Endothelial cell of umbilical vein (primary cell): ENCODE data around the gene SLC24A3. TPM values are rescaled to one million over a fixed set of nuclear protein-coding genes. Genes with fewer than 3 reads are reported as not detected.

Experiments used
- BruUV-seq: library from RNA; stranded (reverse); fragments of 400-500 nt; replicated peaks from 2 replicates; lab custom pipeline; 2021; lab: Mats Ljungman, UMichigan
- CTCF ChIA-PET: fragments of 300-600, 350-600 bp; sonication (Branson Sonifier 250); formaldehyde crosslinking; loops from one replicate; lab custom pipeline; 2021; ENCODE audit warnings: antibody characterized with exemption, inconsistent platforms; lab: Charles Lee
- POLR2A ChIA-PET: fragments of 300-600, 350-600 bp; sonication (Branson Sonifier 250); formaldehyde crosslinking; loops from one replicate; lab custom pipeline; 2021; ENCODE audit warnings: antibody characterized with exemption, inconsistent platforms; lab: Charles Lee
- DNase-seq: peaks from one replicate; pipeline ENCODE4 v3.0.0-alpha.2; 2011; ENCODE audit warnings: low read depth, low spot score
- FAIRE-seq: peaks from 2 replicates; lab custom pipeline; 2011; peaks lifted over from hg19 to GRCh38; lab: Jason Lieb, UNC
- H2AFZ ChIP-seq: 2 replicates; pipeline ENCODE4 v1.6.0; 2012; ENCODE audit warnings: low read depth, low read length, control low read depth, inconsistent platforms
- H3K27ac ChIP-seq: 2 replicates; pipeline ENCODE4 v1.5.1; 2011; ENCODE audit warnings: low read depth, mild to moderate bottlenecking, control low read depth, low read length, moderate library complexity; ENCODE audit not compliant: insufficient read depth
- H3K27me3 ChIP-seq, 2 experiments: 2 replicates each; pipeline versions ENCODE4 v1.6.0 to v1.6.1; 2011; ENCODE audit warnings: low read length in 2 of 2, mixed read lengths in 1 of 2; ENCODE audit not compliant: control insufficient read depth in 2 of 2, insufficient read depth in 2 of 2
- H3K36me3 ChIP-seq, 2 experiments: 2 replicates in 1 of 2; 3 replicates in 1 of 2; pipeline ENCODE4 v1.5.1; 2011; ENCODE audit warnings: low read length in 2 of 2, mild to moderate bottlenecking in 1 of 2, moderate library complexity in 1 of 2; ENCODE audit not compliant: control insufficient read depth in 2 of 2, insufficient read depth in 2 of 2; ENCODE audit errors: extremely low read depth in 1 of 2
- H3K4me1 ChIP-seq: 3 replicates; pipeline ENCODE4 v1.5.1; 2011; ENCODE audit warnings: mild to moderate bottlenecking, low read length; ENCODE audit not compliant: control insufficient read depth, insufficient read depth; ENCODE audit errors: extremely low read depth
- H3K4me2 ChIP-seq: 2 replicates; pipeline ENCODE4 v1.6.1; 2011; ENCODE audit warnings: low read length, control low read depth, mixed read lengths; ENCODE audit not compliant: insufficient read depth
- H3K4me3 ChIP-seq, 3 experiments: fragments of 200-600 bp in 1 of 3; sonication (generic), shearing (Covaris generic) in 1 of 3; replicated peaks in 1 of 3; 2 replicates each; pipeline ENCODE4 v1.5.1; 2011 to 2016; ENCODE audit warnings: control low read depth in 3 of 3, low read length in 3 of 3, mild to moderate bottlenecking in 2 of 3, inconsistent platforms in 1 of 3, low read depth in 1 of 3, moderate library complexity in 1 of 3; ENCODE audit not compliant: insufficient read depth in 1 of 3
- H3K79me2 ChIP-seq: 2 replicates; pipeline ENCODE4 v1.6.0; 2012; ENCODE audit warnings: low read length, inconsistent platforms; ENCODE audit not compliant: control insufficient read depth, insufficient read depth
- H3K9ac ChIP-seq: replicated peaks from 2 replicates; pipeline ENCODE3; 2011; ENCODE audit warnings: low read length, control low read depth; ENCODE audit not compliant: insufficient read depth; ENCODE audit errors: extremely low read depth
- H3K9me1 ChIP-seq: replicated peaks from 3 replicates; pipeline ENCODE4 v1.6.0; 2011; ENCODE audit warnings: mild to moderate bottlenecking, low read length; ENCODE audit not compliant: control insufficient read depth, insufficient read depth; ENCODE audit errors: extremely low read depth
- H3K9me3 ChIP-seq: replicated peaks from 2 replicates; pipeline ENCODE4 v1.5.1; 2012; ENCODE audit warnings: low read length, inconsistent platforms; ENCODE audit not compliant: control insufficient read depth, insufficient read depth
- H4K20me1 ChIP-seq: replicated peaks from 2 replicates; pipeline ENCODE3; 2011; ENCODE audit warnings: mild to moderate bottlenecking, low read length; ENCODE audit not compliant: control insufficient read depth, insufficient read depth; ENCODE audit errors: extremely low read depth
- CTCF ChIP-seq, 2 donors: IDR thresholded peaks; 1 replicate in 1 of 2; 2 replicates in 1 of 2; pipeline ENCODE4 v1.5.1; 2011; ENCODE audit warnings: low read length in 2 of 2, mild to moderate bottlenecking in 2 of 2, moderate library complexity in 2 of 2, control low read depth in 1 of 2, inconsistent platforms in 1 of 2, low read depth in 1 of 2; ENCODE audit not compliant: insufficient read depth in 1 of 2; ENCODE audit errors: extremely low read depth in 1 of 2
- EZH2 ChIP-seq: IDR thresholded peaks from 2 replicates; pipeline ENCODE4 v1.6.1; 2012; ENCODE audit warnings: borderline replicate concordance, low read depth, mild to moderate bottlenecking, moderate library complexity, low read length, inconsistent platforms; ENCODE audit not compliant: severe bottlenecking
- FOS ChIP-seq: IDR thresholded peaks from 2 replicates; pipeline ENCODE4 v1.6.1; 2011; ENCODE audit warnings: mild to moderate bottlenecking, low read length, moderate library complexity, borderline replicate concordance; ENCODE audit not compliant: insufficient read depth
- GATA2 ChIP-seq: IDR thresholded peaks from 2 replicates; pipeline ENCODE4 v1.7.0; 2011; ENCODE audit warnings: low read depth, mild to moderate bottlenecking, moderate library complexity, mixed read lengths, low read length; ENCODE audit not compliant: insufficient read length, insufficient read depth
- JUN ChIP-seq: IDR thresholded peaks from 2 replicates; pipeline ENCODE4 v1.6.1; 2011; ENCODE audit warnings: borderline replicate concordance, low read depth; ENCODE audit not compliant: insufficient read length, insufficient read depth
- MYC ChIP-seq: IDR thresholded peaks from one replicate; pipeline ENCODE4 v1.6.1; 2011; ENCODE audit warnings: mild to moderate bottlenecking, low read depth, low read length
- POLR2A ChIP-seq: IDR thresholded peaks from 2 replicates; pipeline ENCODE4 v1.6.1; 2012; ENCODE audit warnings: low read depth, mild to moderate bottlenecking, control low read depth, low read length
- POLR2AphosphoS5 ChIP-seq: IDR thresholded peaks from 2 replicates; pipeline ENCODE4 v1.6.1; 2012; ENCODE audit warnings: low read depth, mild to moderate bottlenecking, control low read depth, low read length, moderate library complexity; ENCODE audit not compliant: insufficient read depth
- dilution Hi-C: fragments of 300-500 bp; cut with MboI; formaldehyde crosslinking; loops from one replicate; pipeline ENCODE4 v1.15.0; 2019; ENCODE audit warnings: low sequenced_read_pairs; ENCODE audit not compliant: extremely low pct_ligation_motif_present
- intact Hi-C: fragments of 100-400 bp; cut with micrococcal nuclease; formaldehyde crosslinking; loops from one replicate; pipeline ENCODE4 v1.10.0; 2022
- polyA plus RNA-seq, 4 experiments: library from polyadenylated mRNA; depleted of rRNA in 3 of 4; stranded (reverse) in 3 of 4; unstranded in 1 of 4; fragments of >200 nt; gene quantifications; 2 replicates each; pipeline versions ENCODE4 v1.2.1 to v1.2.3, GENCODE V29; 2011 to 2012; ENCODE audit warnings: missing spikeins in 1 of 4
- total RNA-seq: library from RNA; stranded (reverse); gene quantifications from 2 replicates; pipeline ENCODE4 v1.2.3, GENCODE V29; 2021
- TF ChIP-seq, protein P1 (sequence below): IDR thresholded peaks from 2 replicates; pipeline ENCODE4 v1.6.1; 2011; ENCODE audit not compliant: insufficient read depth, insufficient read length

SLC24A3 gene
- total and polyA plus RNA-seq, 2 donors (not counting 3 experiments of a cell fraction or from before 2014, with no cell fraction given): not detected

- POLR2A ChIA-PET: no interaction called here
- Histone ChIP-seq H3K27ac (no peak overlapping the region), H3K27me3 (no peaks in the 10 kb centered on the region), H3K4me1 (no peaks in the 10 kb centered on the region), H3K4me2 (no peak overlapping the region), H4K20me1 (no peaks in the 10 kb centered on the region), H3K4me3 (no peak overlapping the region), H2AFZ (no peak overlapping the region), H3K79me2 (no peaks in the 10 kb centered on the region), H3K9me1 (no peaks in the 10 kb centered on the region), H3K9me3 (no peaks in the 10 kb centered on the region), H3K9ac (no peak overlapping the region), H3K36me3 (no peaks in the 10 kb centered on the region)
- FAIRE-seq: no peak
- no TSS peak for BruUV-seq
- DNase-seq: no peak
- dilution Hi-C loops (no loop called here), intact Hi-C loops (no loop called here)
- TF ChIP-seq EZH2 (no peak), FOS (no peak), POLR2AphosphoS5 (no peak), GATA2 (no peak), POLR2A (no peak), CTCF (IDR thresholded peaks at IDR 0.05; ENCODE audit: extremely low read depth in 1 of 2, insufficient read depth in 1 of 2, low read depth in 1 of 2, low read length in 2 of 2) (no peak), JUN (no peak), MYC (no peak)
- TF ChIP-seq, protein P1, sequence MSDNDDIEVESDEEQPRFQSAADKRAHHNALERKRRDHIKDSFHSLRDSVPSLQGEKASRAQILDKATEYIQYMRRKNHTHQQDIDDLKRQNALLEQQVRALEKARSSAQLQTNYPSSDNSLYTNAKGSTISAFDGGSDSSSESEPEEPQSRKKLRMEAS: no peak
- CTCF ChIA-PET: no interaction called here
Measured at GRCh38 chr20:19428324-19428723, 215.9 kb downstream of the SLC24A3 start.
